H54 (cell line): ENCODE measurements around the gene LHFPL4.
"Not testable (repeated sequence)": the region's sequence is repeated elsewhere in the genome, so short reads cannot be mapped to it uniquely, and the experiment has no call there.

ENCODE experiments used
- DNase-seq: peaks from one replicate; pipeline ENCODE4 v3.0.0; 2011; ENCODE audit warnings: low spot score, mixed read lengths; ENCODE audit not compliant: insufficient read length
- FAIRE-seq: peaks from 3 replicates; lab custom pipeline; 2011; peaks lifted over from hg19 to GRCh38; lab: Jason Lieb, UNC
- POLR2A ChIP-seq: IDR thresholded peaks from 2 replicates; pipeline ENCODE4 v1.6.1; 2011; ENCODE audit warnings: low read depth, mild to moderate bottlenecking, low read length

LHFPL4 gene

GRCh38 chr3:9553021-9553947 is at the start of gene LHFPL4:
Gene LHFPL4, minus strand, starts transcription at chr3:9553822. Its CDS starts 1,143 bp downstream, at chr3:9552679.
- DNase-seq (no peak), FAIRE-seq (no peak)
- no peak for TF ChIP-seq POLR2A

- no peak for TF ChIP-seq POLR2A
- DNase-seq = no peak
- FAIRE-seq = no peak
These were observed 49.0 kb upstream of the LHFPL4 start for GRCh38 chr3:9602620-9603019.

GRCh38 chr3:9601006-9601581 is 47.5 kb upstream of the LHFPL4 start:
- not testable (repeated sequence) for FAIRE-seq, DNase-seq

DNA sequence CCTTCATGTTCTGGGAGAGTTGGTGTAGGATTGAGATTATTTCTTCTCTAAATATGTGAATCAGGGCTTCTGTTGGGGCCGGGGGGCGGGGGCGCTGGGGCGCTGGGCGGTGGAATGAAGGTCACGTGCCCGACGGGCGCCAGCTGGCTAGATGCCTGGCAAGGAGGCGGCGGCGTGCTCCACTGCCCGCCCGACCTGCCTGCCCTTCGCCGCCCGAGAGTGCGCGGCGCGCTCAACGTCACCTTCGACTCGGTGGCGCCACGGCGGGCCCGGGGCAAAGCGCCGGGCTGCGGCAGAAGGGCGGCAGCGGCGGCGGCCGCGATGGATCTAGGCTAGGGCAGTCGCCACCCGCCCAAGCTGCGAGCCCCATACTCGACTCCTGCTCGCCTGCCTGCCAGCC is 47.0 kb upstream of the LHFPL4 start:
- no peak for FAIRE-seq
- no peak for TF ChIP-seq POLR2A
- DNase-seq = no peak

DNA sequence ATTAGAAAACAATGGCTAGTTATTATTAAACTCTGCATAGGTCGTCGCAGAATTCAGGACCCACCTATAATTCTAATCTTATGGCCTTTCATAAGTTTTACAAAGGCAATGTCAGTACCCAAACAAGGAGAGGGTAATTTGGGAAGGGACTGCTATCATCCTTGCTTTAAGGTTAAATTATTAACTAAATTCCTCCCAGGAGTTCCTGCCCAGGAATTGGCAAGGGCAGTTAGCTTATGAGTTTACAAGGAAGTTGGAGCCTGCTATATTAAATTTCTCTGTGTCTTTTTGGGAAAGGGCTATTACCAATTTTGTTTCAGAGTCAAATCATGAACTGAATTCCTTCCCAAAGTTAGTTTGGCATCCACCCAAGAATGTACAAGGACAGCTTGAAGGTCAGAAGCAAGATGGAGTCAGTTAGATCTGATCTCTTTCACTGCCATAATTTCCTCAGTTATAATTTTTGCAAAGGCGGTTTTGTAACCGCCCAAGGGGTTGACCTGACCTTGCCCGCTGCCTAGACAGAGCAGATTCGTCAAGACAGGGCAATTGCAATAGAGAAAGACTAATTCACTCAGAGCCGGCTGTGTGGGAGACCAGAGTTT is 45.3 kb upstream of the LHFPL4 start:
- no peak for TF ChIP-seq POLR2A
- DNase-seq = no peak
- no peak for FAIRE-seq

GRCh38 chr3:9595877-9596276 is 42.3 kb upstream of the LHFPL4 start:
- DNase-seq (no peak), FAIRE-seq (no peak)
- TF ChIP-seq POLR2A = no peak

DNA sequence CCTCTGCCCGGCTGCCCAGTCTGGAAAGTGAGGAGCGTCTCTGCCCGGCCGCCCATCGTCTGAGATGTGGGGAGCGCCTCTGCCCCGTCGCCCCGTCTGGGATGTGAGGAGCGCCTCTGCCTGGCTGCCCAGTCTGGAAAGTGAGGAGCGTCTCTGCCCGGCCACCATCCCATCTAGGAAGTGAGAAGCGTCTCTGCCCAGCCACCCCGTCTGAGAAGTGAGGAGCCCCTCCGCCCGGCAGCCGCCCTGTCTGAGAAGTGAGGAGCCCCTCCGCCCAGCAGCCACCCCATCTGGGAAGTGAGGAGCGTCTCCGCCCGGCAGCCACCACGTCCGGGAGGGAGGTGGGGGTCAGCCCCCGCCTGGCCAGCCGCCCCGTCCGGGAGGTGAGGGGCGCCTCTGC is 38.2 kb upstream of the LHFPL4 start:
- not testable (repeated sequence) for FAIRE-seq, DNase-seq

DNA sequence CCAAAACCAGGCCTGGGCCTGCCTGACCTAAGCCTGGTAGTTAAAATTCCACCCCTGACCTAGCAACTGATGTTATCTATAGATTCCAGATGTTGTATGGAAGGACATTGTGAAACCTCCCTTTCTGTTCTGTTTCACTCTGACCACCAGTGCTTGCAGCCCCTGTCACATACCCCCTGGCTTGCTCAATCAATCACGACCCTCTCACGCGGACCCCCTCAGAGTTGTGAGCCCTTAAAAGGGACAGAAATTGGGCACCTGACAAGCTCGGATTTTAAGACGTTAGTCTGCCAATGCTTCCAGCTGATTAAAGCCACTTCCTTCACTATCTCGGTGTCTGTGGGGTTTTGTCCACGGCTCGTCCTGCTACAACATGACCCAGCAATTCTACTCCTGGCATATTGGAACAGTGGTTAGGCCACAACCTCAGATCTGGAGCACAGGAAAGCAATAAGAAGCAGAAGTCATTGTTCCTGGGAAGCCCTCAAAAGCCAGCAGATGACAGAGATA is 36.7 kb upstream of the LHFPL4 start:
- FAIRE-seq = no peak
- no peak for DNase-seq
- no peak for TF ChIP-seq POLR2A

DNA sequence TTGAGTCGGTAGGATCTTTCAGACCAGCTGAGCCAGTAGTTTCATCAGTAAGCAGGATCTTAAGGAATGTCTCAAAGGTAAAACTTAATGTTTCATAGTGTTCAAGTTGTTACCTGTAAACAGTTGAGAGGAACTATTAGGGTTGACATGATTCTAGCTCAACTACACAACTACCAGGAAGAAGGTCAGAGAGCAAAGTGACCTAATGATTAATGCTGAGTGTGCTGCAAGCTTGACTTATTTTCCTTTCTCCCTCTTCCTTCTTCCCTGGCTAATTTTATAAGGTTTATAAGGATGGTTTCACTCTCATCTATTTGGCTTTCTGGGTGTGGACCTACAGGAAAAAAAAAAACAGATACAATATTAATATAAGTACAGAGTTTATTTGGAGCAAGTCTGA is 30.2 kb upstream of the LHFPL4 start:
- FAIRE-seq (no peak), DNase-seq (no peak)
- TF ChIP-seq POLR2A = no peak

DNA sequence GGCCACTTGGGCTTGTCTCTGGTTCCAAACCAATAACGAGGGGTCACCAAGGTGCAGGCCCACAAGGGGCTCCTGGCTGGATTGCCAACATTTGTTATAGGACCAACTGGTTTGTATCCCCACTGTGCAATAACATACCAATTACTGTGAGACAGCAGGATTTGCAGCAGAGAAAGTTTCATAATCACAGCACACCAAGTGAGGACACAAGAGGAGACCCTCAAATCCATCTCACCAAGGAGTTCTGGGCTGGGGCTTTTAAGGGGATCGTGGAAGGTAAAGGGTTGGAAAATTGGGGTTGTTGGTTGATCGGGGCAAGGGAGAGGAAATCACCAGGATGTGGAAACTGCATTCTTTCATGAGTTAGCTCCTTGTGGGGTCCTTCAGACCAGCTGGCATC is 29.7 kb upstream of the LHFPL4 start:
- no peak for DNase-seq
- no peak for TF ChIP-seq POLR2A
- no peak for FAIRE-seq

- FAIRE-seq (no peak), DNase-seq (no peak)
- no peak for TF ChIP-seq POLR2A
These were observed 28.7 kb upstream of the LHFPL4 start for GRCh38 chr3:9582332-9582731.

- DNase-seq = no peak
- no peak for TF ChIP-seq POLR2A
- FAIRE-seq = no peak
These were observed 28.1 kb upstream of the LHFPL4 start for GRCh38 chr3:9581742-9582141.

DNA sequence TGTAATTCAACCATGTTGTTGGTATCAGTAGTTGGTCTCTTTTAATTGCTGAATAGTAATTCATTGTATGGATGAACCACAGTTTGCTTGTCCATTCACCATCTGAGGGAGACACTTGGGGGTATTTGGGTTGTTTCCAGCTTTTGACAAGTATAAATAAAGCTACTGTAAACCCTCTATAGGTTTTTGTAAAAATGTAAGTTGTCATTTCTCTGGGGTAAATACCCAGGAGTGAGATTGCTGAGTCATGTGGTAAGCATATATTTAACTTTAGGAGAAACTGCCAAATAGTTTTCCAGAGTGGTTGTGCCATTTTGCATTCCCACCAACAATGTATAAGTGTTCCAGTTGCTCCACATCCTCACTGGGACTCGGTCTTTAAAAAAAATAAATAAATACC is 15.4 kb upstream of the LHFPL4 start:
- FAIRE-seq = no peak
- no peak for TF ChIP-seq POLR2A
- no peak for DNase-seq

DNA sequence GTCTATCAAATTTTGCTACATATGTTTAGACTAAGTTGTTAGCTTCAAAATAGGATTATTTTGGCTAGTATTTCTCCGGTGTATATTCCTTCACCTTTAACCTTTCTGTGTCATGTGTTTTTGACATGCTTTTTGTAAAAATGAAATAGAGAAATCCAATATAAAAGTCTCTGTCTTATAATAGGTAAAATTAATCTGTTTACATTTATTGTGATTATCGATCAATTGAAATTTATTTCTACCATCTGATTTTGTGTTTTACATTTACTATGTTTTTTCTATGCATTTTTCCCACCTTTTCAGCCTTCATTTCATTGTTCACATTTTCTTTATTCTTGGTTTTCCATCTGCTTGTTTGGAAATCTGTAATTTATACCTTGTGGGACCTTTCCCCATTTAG is 11.7 kb upstream of the LHFPL4 start:
- TF ChIP-seq POLR2A = no peak
- FAIRE-seq (no peak), DNase-seq (no peak)

- FAIRE-seq (no peak), DNase-seq (no peak)
- TF ChIP-seq POLR2A = no peak
These were observed 10.2 kb upstream of the LHFPL4 start for GRCh38 chr3:9563851-9564250.

DNA sequence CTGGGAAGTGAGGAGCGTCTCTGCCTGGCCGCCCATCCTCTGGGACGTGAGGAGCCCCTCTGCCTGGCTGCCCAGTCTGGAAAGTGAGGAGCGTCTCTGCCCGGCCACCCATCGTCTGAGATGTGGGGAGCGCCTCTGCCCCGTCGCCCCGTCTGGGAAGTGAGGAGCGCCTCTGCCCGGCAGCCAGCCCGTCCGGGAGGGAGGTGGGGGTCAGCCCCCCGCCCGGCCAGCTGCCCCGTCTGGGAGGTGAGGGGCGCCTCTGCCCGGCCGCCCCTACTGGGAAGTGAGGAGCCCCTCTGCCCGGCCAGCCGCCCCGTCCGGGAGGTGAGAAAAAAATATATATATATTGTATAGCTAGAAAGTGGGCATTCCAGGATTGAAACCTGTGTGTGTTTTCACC is 6.4 kb upstream of the LHFPL4 start:
- DNase-seq, FAIRE-seq: not testable (repeated sequence)
